OCI-LY1 (cell line): Measurements from ENCODE around the gene TYR.

Experiments used
- H2AFZ ChIP-seq: fragments of 200-600 bp; sonication (generic), shearing (Covaris generic); 2 replicates; pipeline ENCODE4 v1.6.0; 2014; ENCODE audit warnings: antibody characterized with exemption, mild to moderate bottlenecking, low read length
- H3F3A ChIP-seq: fragments of 200-600 bp; sonication (generic), shearing (Covaris generic); 2 replicates; pipeline ENCODE4 v1.6.0; 2014; ENCODE audit warnings: mild to moderate bottlenecking, antibody characterized with exemption, low read length, moderate library complexity; ENCODE audit not compliant: insufficient read depth
- H3K27ac ChIP-seq: fragments of 200-600 bp; sonication (generic); 2 replicates; pipeline ENCODE4 v1.5.1; 2014; ENCODE audit warnings: low read length, mixed run types, mild to moderate bottlenecking, low read depth; ENCODE audit not compliant: poor library complexity, severe bottlenecking
- H3K27me3 ChIP-seq: fragments of 200-600 bp; sonication (generic); 2 replicates; pipeline ENCODE4 v1.6.0; 2014; ENCODE audit warnings: antibody characterized with exemption, mild to moderate bottlenecking, low read length, moderate library complexity; ENCODE audit not compliant: insufficient read depth
- H3K36me3 ChIP-seq: fragments of 200-600 bp; sonication (generic); 2 replicates; pipeline ENCODE4 v1.6.1; 2014; ENCODE audit warnings: mild to moderate bottlenecking, antibody characterized with exemption, low read length, moderate library complexity, mixed read lengths; ENCODE audit not compliant: insufficient read depth
- H3K4me1 ChIP-seq: fragments of 200-600 bp; sonication (generic); 2 replicates; pipeline ENCODE4 v1.5.1; 2014; ENCODE audit warnings: mild to moderate bottlenecking, low read length, moderate library complexity; ENCODE audit not compliant: insufficient read depth, severe bottlenecking
- H3K4me2 ChIP-seq: fragments of 200-600 bp; sonication (generic), shearing (Covaris generic); 2 replicates; pipeline ENCODE4 v1.6.1; 2014; ENCODE audit warnings: low read length
- H3K4me3 ChIP-seq: fragments of 200-600 bp; sonication (generic); 2 replicates; pipeline ENCODE4 v1.5.1; 2014; ENCODE audit warnings: low read length, low read depth, mild to moderate bottlenecking, mixed read lengths; ENCODE audit not compliant: poor library complexity, severe bottlenecking
- H3K79me2 ChIP-seq: fragments of 200-600 bp; shearing (Covaris generic); 2 replicates; pipeline ENCODE4 v1.6.1; 2016; ENCODE audit warnings: mixed run types, low read length, mixed read lengths; ENCODE audit not compliant: insufficient read depth
- H3K9ac ChIP-seq: fragments of 200-600 bp; sonication (generic), shearing (Covaris generic); 2 replicates; pipeline ENCODE4 v1.6.1; 2014; ENCODE audit warnings: mild to moderate bottlenecking, low read length, mixed read lengths
- H3K9me2 ChIP-seq: fragments of 200-600 bp; sonication (generic), shearing (Covaris generic); 2 replicates; pipeline ENCODE4 v1.6.1; 2014; ENCODE audit warnings: low read depth, mild to moderate bottlenecking, low read length, mixed read lengths
- H3K9me3 ChIP-seq: fragments of 200-600 bp; shearing (Covaris generic); 2 replicates; pipeline ENCODE4 v1.6.1; 2014; ENCODE audit warnings: low read length, mixed read lengths
- H4K20me1 ChIP-seq: fragments of 200-600 bp; sonication (generic), shearing (Covaris generic); 2 replicates; pipeline ENCODE4 v1.6.0; 2016; ENCODE audit warnings: mild to moderate bottlenecking, low read length; ENCODE audit not compliant: insufficient read depth
- CTCF ChIP-seq: fragments of 200-600 bp; sonication (generic), shearing (Covaris generic); IDR thresholded peaks from 2 replicates; pipeline ENCODE4 v1.5.1; 2017; ENCODE audit warnings: mild to moderate bottlenecking, antibody characterized with exemption, low read length, moderate library complexity, mixed read lengths
- EZH2 ChIP-seq: fragments of 200-600 bp; sonication (generic), shearing (Covaris generic); IDR thresholded peaks from 2 replicates; pipeline ENCODE4 v1.8.0; 2017; ENCODE audit warnings: borderline replicate concordance, mixed run types, mild to moderate bottlenecking, antibody characterized with exemption, low read length, moderate library complexity, mixed read lengths

TYR gene

GRCh38 chr11:89205378-89205777, 27.7 kb downstream of the TYR start:
- Histone ChIP-seq H3K9me3 (no peaks in the 10 kb centered on the region), H3K9me2 (no peaks in the 10 kb centered on the region), H3K27ac (no peak overlapping the region), H3K4me1 (no peaks in the 10 kb centered on the region), H3K9ac (no peak overlapping the region), H3F3A (no peaks in the 10 kb centered on the region), H4K20me1 (no peaks in the 10 kb centered on the region), H2AFZ (no peak overlapping the region), H3K4me3 (no peak overlapping the region), H3K27me3 (no peaks in the 10 kb centered on the region), H3K79me2 (no peaks in the 10 kb centered on the region), H3K4me2 (no peak overlapping the region), H3K36me3 (no peaks in the 10 kb centered on the region)
- TF ChIP-seq EZH2 (no peak), CTCF (peak; percentile 10; the same call in 1 of the 2 replicates)

DNA sequence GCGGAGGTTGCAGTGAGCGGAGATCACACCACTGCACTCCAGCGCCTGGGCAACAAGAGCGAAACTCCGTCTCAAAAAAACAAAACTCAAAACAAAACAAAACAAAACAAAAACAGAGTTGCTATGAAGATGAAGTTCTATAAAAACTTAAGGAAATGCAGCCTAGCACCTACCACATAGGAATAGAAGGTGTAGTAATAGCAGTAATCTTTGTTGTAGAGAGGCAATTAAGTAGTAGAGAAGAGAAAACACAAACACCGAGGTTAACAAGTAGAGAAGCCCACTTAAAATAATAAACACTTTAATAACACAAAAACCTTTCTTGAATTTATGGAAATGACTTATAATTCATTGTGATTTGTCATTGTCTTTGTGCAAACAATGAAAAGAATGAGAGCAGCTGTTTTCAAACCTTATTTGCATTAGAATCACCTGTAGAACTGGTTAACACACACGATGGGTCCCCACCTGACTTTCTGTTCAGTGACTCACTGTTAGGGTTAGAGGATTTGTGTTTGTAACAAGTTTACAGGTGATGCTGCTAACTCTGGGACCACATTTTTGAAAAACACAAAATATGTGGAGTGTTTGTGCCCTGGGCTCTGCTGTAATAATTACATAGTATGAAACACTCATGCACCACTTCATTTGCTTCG, 43.1 kb downstream of the TYR start:
- no peak overlapping the region for H3K4me3 ChIP-seq
- no peak overlapping the region for H2AFZ ChIP-seq
- H3K27me3 ChIP-seq = no peaks in the 10 kb centered on the region
- H3F3A ChIP-seq = no peaks in the 10 kb centered on the region
- no peak overlapping the region for H3K27ac ChIP-seq
- no peaks in the 10 kb centered on the region for H3K36me3 ChIP-seq
- no peak overlapping the region for H3K9ac ChIP-seq
- H4K20me1 ChIP-seq = no peaks in the 10 kb centered on the region
- H3K4me2 ChIP-seq = no peak overlapping the region
- no peaks in the 10 kb centered on the region for H3K9me3 ChIP-seq
- H3K79me2 ChIP-seq = no peaks in the 10 kb centered on the region
- no peaks in the 10 kb centered on the region for H3K4me1 ChIP-seq
- TF ChIP-seq EZH2 (no peak), CTCF (no peak)
- H3K9me2 ChIP-seq = no peaks in the 10 kb centered on the region

- Histone ChIP-seq H3K4me3 (no peak overlapping the region), H3K27ac (no peak overlapping the region), H3K9me3 (no peaks in the 10 kb centered on the region), H3K9me2 (no peaks in the 10 kb centered on the region), H3K36me3 (no peaks in the 10 kb centered on the region), H3K4me2 (no peak overlapping the region), H4K20me1 (no peaks in the 10 kb centered on the region), H3K27me3 (no peaks in the 10 kb centered on the region), H3K9ac (no peak overlapping the region), H2AFZ (no peak overlapping the region), H3K4me1 (no peaks in the 10 kb centered on the region), H3F3A (no peaks in the 10 kb centered on the region), H3K79me2 (no peaks in the 10 kb centered on the region)
- TF ChIP-seq EZH2 (no peak), CTCF (no peak)
Observed at GRCh38 chr11:89235083-89235482, 57.4 kb downstream of the TYR start.
